CD4-positive, alpha-beta T cell treated with Interleukin-2 at 100 ng/mL for 4 hours (primary cell): ENCODE data around the gene PTPN14.

Experiments
- DNase-seq: peaks from one replicate; pipeline ENCODE4 v3.0.0-alpha.2; 2020; ENCODE audit warnings: low spot score

Gene PTPN14

GRCh38 chr1:214330715-214331114 is 220.7 kb downstream of the PTPN14 start:
- DNase-seq: no peak

DNA sequence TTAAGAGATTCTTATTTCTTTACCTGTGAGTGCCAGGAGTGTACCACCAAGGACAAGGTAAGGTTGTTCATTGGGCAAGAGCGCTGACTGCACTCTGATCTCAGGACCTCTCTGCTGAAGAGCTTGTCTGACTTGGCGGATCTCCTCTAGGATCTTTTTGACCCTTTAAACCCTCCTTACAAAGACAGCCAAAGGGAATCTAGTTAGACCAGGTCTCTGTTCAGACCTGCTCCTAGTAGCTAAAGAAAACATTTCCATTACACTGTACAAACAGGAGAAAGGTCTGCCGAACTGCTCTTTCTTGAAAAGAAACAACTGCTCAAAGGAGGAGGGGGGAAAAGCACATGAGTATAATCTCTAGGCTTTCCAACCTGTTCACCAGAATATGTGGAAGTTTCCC is 221.2 kb downstream of the PTPN14 start:
- no peak for DNase-seq

- no peak for DNase-seq
Observed at GRCh38 chr1:214329470-214330220, 221.8 kb downstream of the PTPN14 start.

DNA sequence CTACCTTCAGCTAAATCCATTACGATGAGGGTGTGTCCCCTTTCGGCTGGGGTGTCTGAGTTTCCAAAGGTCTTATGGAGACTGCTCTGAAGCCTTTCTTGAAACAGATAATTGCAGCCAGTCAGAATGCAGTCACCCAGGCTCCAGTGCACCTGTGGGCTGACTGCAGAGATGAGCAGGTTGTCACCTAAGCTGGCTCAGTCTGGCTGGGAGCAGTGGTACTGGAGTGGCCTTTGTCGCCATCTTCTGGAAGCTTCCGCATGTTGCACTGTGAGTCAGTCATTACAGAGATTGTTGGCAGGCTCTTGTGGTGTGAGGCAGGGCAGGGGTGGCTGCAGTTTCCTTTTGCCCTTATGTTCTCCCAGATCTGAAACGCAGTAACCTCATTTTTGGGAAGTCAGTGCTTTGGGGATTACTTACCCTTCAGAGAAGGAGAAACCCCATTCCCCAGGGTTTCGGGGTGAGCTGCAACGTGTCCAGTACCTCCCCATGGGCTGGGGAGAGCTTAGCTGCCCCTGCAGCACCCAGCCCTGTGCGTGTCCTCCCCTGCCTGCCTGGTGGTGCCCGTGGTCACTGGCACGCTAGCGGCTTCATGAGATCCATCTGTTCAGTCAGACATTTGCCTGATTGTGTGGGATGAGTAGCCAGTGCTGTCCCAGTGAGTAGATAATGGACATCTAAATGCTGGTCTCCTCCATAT is 222.5 kb downstream of the PTPN14 start:
- peak; percentile 83 for DNase-seq

GRCh38 chr1:214327514-214327913 is 223.9 kb downstream of the PTPN14 start:
- DNase-seq: no peak

GRCh38 chr1:214326406-214326805 is 225.0 kb downstream of the PTPN14 start:
- no peak for DNase-seq

GRCh38 chr1:214324896-214325800 is 226.3 kb downstream of the PTPN14 start:
- DNase-seq: no peak

DNA sequence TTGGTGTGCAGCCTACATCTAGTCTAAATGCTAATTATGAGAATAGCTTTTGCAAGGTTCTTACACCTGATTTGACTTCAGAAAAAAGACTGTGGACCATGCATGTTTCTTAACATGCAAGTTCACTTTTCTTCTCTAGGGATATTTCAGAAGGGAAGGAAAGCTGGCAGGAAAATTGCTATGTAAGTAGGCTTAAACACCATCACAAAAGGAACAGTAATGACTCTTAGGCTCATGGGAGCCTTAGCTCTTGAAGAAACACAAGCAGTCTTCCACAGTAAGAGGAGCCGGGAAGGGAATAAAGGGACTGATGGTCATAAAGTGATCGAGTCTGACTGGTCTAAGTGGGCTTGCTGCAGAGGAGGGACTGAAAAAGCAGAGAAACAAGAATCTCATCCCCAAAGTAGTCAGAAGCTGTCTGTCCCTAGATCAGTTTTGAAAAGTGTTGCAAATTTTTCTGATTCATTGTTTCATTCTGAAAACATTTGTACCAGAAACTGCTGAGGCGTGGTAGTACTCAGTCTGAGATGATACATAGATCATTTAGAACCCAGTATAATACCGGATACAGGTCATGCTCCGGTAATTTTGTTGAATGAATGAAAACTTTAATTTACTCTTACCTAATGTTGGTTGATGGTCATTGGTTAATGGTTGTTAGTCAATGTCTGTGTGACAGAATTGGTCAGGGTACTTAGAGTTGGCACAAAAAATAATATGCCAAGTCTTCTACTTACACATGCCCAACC is 229.5 kb downstream of the PTPN14 start:
- no peak for DNase-seq

- no peak for DNase-seq
Observed at GRCh38 chr1:214319938-214320337, 231.5 kb downstream of the PTPN14 start.

DNA sequence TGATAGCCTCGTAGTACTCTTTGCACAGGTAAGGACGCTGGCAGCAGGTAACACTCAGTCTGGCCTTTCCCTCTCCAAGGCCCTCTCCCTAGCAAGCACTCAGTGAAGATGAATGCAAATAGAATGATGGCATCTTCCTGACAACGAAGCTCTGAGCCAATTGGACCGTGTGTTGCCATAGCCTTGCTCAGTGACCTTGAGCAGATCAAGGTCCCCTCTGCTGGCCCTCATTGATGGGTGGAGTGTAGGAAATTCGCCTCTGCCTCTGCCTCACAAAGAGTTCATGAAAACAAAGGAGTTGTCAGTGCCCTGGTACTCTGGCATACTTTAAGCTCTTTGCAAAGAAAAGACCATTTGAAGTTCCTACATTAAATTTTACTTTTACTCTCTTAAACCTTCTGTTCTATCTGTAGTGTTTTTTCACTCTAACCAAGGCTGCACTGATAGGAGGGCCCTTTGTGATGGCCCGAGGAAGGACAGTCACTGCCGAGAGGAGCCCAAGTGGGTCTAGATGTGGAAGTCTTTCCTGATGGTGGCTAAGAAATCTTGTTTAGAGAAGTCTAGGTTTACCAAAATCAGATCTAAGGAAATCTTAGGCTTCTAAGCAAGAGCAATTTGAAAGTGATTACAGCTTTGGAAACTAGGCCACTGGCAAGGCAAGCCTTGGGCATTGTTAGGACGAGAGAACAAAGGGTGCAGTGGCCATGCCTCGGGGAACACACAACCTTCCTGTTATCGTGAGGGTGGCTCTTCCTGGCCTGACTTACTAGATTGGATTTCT is 232.3 kb downstream of the PTPN14 start:
- no peak for DNase-seq

GRCh38 chr1:214318356-214318755 is 233.0 kb downstream of the PTPN14 start:
- no peak for DNase-seq

- DNase-seq: no peak
Observed at GRCh38 chr1:214317734-214318133, 233.7 kb downstream of the PTPN14 start.

- DNase-seq: no peak
Observed at GRCh38 chr1:214317300-214317699, 234.1 kb downstream of the PTPN14 start.

GRCh38 chr1:214316593-214316992 is 234.8 kb downstream of the PTPN14 start:
- no peak for DNase-seq

GRCh38 chr1:214314178-214314843 is 237.1 kb downstream of the PTPN14 start:
- DNase-seq: no peak

DNA sequence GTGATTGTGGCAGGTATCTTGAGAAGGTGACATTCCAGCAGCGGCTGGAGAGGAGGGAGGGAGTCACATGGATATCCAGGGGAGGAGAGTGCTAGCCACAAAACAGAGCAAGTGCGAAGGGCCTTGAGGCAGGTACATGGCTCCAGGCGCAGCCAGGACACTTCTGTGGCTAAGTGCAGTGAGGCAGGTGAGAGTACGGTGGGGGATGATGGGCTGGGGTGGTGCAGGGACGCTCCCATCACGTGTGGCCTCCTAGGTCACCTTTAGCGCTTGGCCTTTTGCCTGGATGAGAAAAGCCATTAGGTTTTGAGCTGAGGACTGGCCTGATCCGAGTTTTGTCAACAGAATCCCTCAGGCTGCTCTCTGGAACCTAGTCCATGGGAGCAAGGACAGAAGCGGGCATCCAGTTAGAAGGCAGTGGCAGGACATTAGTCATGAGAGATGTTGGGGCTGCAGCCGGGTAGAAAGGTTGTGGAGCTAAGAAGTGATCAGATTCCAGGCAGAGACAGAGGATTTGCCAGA is 238.8 kb downstream of the PTPN14 start:
- DNase-seq: no peak

DNA sequence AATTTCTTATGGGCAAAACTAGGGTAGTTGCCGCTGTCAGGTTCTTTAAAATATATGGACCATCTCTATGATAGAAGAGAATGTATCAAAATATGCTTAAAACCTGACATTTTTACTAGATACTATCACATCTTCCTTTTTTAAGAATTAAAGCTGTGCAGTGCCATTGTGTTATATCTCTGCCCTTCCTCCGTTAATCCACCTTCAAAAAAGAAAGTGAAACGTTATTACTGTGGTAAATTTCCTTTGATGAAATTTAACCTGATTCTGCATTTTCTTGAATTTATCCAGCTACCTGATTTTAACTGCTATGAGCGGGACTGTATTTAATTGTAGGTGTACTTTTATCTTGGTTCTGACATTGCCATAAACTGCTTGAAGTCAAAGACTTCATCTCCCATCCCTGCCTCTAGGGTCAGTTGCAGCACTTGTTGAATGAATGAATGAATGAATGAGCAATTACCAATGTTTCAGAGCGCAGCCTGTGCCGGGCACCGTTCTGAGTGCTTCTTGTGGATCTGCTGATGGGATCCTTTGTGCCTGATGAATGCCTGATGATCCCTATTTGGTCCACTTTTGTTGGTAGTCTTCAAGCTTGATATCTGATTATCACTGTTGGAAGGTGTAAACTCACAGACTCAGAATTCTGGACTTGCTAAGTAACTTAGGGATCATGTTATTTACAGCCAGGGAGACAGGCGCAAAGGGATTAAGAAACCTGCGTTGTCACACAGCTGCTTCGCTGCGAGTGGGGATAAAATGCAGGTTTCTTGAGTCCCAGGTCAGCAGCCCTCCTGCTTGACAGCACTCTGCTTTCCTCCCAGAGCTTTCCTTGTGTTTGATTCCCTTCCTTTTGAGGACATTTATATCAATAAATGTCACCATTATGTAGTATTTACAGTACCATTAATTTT is 240.4 kb downstream of the PTPN14 start:
- peak; percentile 16 for DNase-seq

DNA sequence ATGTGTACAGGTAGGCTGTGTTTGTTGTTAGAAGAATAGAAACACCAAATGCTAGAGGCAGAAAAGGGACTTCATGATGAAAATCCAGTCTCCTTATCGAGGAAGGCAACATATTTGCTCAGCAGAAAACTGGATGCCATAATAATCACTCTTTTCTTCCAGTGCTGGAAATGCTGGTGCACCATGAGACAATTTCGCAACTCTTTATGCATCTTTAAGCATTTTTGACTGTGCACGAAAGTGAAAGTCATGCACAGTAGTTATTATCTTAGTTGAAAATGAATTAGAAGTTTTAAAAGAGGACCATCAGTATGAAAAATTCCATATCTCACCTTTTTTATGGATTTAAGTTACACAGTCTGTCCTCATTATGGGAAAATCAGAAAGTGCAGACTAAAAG is 241.4 kb downstream of the PTPN14 start:
- no peak for DNase-seq

- no peak for DNase-seq
Observed at GRCh38 chr1:214306269-214306668, 245.1 kb downstream of the PTPN14 start.
